PFSK-1 (cell line): ENCODE measurements around the gene CYB561A3.
A peak's percentile ranks its signal among the peaks of the same experiment; 100 is the strongest.

Experiments
- FOXP2 ChIP-seq: optimal IDR thresholded peaks from 2 replicates; pipeline ENCODE3; 2011; ENCODE audit warnings: borderline replicate concordance, control low read depth, inconsistent platforms; ENCODE audit not compliant: insufficient read depth; ENCODE audit errors: extremely low read length, extremely low read depth
- POLR2AphosphoS5 ChIP-seq: IDR thresholded peaks from 2 replicates; pipeline ENCODE4 v1.6.1; 2012; ENCODE audit warnings: low read depth, mild to moderate bottlenecking, control low read depth, low read length, moderate library complexity
- SIN3A ChIP-seq: IDR thresholded peaks from 2 replicates; pipeline ENCODE4 v1.6.1; 2012; ENCODE audit warnings: mild to moderate bottlenecking, low read length, moderate library complexity, borderline replicate concordance; ENCODE audit not compliant: insufficient read depth
- TAF1 ChIP-seq: IDR thresholded peaks from 2 replicates; pipeline ENCODE4 v1.6.1; 2012; ENCODE audit warnings: low read length, control low read depth, borderline replicate concordance; ENCODE audit not compliant: insufficient read depth
- TF ChIP-seq, protein P1 (sequence below), 2 experiments: IDR thresholded peaks; 2 replicates each; pipeline versions ENCODE4 v1.6.1 to v1.8.0; 2011 to 2012; ENCODE audit warnings: low read depth in 2 of 2, low read length in 2 of 2, control low read depth in 1 of 2, inconsistent platforms in 1 of 2, mild to moderate bottlenecking in 1 of 2, moderate library complexity in 1 of 2; ENCODE audit not compliant: insufficient read depth in 1 of 2

CYB561A3 gene

DNA sequence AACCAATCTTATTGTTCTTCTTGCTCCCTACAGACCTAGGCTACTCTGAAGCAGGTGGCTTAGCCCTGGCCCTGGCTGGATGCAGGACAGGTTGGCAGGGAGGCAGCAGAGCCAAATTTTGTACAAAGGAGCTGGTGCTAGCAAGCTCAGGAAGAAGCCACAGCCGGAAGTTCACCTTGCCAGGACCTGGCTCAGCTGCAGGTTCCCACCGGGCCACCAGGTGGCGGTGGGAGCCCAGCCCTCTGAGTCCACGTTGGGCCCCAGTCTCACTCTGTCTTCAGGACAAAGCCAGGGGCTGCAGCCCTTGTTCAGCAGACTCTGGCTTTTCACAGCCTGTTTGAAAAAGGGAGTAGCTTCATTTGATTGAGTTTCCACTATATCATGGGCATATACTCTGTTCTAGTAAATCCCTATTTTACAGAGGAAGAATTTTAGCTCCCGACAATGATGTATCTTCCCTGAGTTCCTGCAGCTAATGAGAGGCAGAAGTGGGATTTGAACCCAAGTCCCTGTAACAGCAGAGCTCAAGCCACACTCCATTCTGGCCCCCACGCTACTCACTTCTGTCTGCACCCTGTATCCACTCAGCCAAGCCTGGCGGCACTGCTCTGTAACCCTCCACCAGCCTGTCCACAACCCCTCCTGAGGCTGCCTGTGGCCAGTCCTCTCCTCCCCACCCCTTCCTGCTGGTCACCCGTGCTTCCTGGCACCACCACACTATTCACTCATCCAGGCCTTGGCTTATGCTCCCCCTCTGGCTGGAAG, 25.3 kb downstream of the CYB561A3 start:
- TF ChIP-seq FOXP2 (peak; percentile 51), POLR2AphosphoS5 (no peak), SIN3A (no peak), TAF1 (no peak)
- TF ChIP-seq, protein P1, sequence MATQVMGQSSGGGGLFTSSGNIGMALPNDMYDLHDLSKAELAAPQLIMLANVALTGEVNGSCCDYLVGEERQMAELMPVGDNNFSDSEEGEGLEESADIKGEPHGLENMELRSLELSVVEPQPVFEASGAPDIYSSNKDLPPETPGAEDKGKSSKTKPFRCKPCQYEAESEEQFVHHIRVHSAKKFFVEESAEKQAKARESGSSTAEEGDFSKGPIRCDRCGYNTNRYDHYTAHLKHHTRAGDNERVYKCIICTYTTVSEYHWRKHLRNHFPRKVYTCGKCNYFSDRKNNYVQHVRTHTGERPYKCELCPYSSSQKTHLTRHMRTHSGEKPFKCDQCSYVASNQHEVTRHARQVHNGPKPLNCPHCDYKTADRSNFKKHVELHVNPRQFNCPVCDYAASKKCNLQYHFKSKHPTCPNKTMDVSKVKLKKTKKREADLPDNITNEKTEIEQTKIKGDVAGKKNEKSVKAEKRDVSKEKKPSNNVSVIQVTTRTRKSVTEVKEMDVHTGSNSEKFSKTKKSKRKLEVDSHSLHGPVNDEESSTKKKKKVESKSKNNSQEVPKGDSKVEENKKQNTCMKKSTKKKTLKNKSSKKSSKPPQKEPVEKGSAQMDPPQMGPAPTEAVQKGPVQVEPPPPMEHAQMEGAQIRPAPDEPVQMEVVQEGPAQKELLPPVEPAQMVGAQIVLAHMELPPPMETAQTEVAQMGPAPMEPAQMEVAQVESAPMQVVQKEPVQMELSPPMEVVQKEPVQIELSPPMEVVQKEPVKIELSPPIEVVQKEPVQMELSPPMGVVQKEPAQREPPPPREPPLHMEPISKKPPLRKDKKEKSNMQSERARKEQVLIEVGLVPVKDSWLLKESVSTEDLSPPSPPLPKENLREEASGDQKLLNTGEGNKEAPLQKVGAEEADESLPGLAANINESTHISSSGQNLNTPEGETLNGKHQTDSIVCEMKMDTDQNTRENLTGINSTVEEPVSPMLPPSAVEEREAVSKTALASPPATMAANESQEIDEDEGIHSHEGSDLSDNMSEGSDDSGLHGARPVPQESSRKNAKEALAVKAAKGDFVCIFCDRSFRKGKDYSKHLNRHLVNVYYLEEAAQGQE (IDR thresholded peaks at IDR 0.05; ENCODE audit: insufficient read depth in 1 of 2, low read depth in 2 of 2, low read length in 2 of 2) = no peak

DNA sequence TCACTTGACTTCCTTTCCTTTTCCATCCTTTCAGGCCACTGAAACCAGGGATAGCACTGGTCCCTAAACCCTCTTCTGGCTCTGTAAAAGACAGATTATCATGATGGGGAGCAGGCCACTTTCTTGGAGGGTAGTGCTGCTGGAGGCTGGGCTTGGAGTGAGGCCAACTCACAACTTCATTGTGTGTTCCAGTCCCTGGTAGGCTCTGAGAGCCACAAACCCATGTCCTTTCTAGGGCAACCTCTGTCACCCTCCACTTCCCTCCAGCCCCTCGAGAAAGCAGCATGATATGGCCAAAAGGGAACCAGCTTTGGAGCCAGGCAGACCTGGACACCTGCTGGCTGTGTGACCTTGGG, 26.3 kb downstream of the CYB561A3 start:
- TF ChIP-seq, protein P1 (IDR thresholded peaks at IDR 0.05; ENCODE audit: insufficient read depth in 1 of 2, low read depth in 2 of 2, low read length in 2 of 2) = no peak
- no peak for TF ChIP-seq SIN3A
- no peak for TF ChIP-seq FOXP2
- no peak for TF ChIP-seq POLR2AphosphoS5
- TF ChIP-seq TAF1 = no peak

DNA sequence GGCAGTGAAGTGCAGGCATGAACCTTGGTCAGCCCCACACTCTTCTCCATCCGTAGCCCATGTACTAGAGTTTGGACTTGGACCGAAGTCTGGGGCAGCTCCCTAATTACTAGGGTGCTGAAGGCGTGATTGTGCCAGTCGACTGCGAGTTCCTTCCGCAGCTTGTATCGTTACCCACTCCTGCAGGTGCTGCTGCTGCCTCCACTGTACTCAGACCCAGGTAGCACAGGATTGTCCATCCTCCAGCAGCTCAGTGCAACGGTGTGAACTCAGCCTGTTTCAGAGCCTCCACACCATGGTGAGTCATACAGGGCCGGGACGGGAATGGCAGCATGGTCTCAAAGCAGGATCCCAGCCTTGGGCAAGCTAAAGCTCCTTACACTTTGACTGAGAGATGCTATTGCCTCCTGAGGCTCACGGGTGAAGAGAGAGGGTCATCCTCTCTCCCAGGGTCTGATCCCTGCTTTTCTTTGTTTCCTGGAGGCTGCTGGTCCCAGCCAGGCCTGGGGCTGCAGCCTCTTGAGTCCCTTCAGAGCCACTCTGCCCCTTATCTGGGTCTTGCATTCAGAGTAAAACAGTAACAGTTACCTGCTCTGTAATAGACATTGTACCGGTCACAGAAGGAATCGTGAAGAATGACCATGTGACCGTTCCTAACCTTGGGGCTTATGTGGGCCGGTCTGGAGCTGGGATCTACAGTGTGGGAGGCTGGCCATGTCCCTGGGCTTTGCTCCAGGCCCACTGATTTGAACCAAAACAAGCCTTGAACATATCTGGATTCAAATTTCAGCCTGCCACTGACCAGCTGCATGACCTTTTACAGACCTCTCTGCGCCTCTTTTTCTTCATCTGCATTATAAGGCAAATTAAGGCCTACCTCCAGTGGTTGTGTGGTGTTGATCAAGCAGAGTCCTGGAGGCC, 27.0 kb downstream of the CYB561A3 start:
- TF ChIP-seq POLR2AphosphoS5 = no peak
- TF ChIP-seq SIN3A = no peak

DNA sequence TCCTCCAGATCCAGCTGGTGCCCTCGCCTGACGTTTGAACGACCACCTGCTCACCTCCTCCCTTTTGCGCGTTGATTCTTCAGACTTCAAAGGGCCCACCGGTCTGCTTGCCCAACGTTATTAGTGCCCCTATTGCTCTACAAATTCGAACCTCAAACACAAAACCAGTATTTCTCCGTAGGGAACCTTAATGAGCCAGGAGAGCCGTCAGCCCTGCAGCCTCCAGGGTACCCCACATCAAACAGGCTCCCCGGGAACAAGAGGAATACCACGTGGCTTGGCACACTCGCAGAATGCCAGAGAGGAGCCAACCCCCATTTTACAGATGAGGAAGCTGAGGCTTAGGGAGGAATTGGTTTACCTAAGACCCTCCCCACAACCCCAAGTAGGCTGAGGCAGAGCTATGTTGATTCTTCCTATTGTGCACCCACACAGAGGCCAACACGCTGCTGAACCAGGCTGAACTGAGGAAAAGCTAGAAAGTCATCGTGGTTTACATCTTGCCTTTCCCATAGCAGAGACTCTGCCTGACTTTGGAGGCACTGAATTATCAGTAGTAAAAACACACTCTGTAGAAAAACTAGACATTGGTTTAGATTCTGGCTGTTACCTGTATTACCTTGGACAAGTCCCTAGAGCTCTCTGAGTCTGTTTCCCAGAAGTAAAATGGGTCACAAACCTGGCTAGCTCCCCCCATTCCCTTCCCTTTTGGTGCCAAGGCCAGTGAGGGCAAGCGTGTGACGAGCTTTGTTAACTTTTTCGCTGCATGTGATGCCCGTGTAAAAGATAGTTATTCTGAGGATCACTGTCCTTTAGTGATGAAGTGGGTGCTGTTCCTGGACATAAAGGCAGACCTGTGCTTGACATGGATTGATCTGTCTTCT, 27.9 kb downstream of the CYB561A3 start:
- TF ChIP-seq TAF1 (no peak), FOXP2 (no peak), SIN3A (no peak), POLR2AphosphoS5 (no peak)
- TF ChIP-seq, protein P1 (IDR thresholded peaks at IDR 0.05; ENCODE audit: insufficient read depth in 1 of 2, low read depth in 2 of 2, low read length in 2 of 2) = no peak
